ENCODE data around the gene C10orf71. TPM values are rescaled to one million over a fixed set of nuclear protein-coding genes. Genes with fewer than 3 reads are reported as not detected.

Gene C10orf71
- total RNA-seq, 1 experiment from 2014 or later = not detected

- no peaks in the 10 kb centered on the region for H3K36me3 ChIP-seq (ENCODE audit: control insufficient read depth in 1 of 2, insufficient read depth in 2 of 2, low read length in 2 of 2)
- no TSS peak for BruUV-seq (replicated peaks)
- H3K9me3 ChIP-seq (ENCODE audit: control insufficient read depth in 1 of 2, insufficient read depth in 1 of 2, low read depth in 1 of 2, low read length in 2 of 2) = no peaks in the 10 kb centered on the region
- DNase-seq (ENCODE audit: low read depth, low spot score) = no peak
- H3K4me3 ChIP-seq (replicated peaks in 1 of 2; ENCODE audit: low read depth in 1 of 2, low read length in 2 of 2) = no peak overlapping the region
- H3K9me2 ChIP-seq (ENCODE audit: insufficient read depth) = no peaks in the 10 kb centered on the region
- H3K4me1 ChIP-seq (ENCODE audit: control insufficient read depth in 1 of 2, insufficient read depth in 2 of 2, low read length in 2 of 2) = no peaks in the 10 kb centered on the region
- intact Hi-C loops (cut with micrococcal nuclease) = no loop called here
- CTCF ChIA-PET = interaction anchor here (1.2 kb wide), 1 partner anchor 81 kb away, joined by 4 read pairs; no protein-coding TSS in a partner anchor
- TF ChIP-seq CBX3 (IDR thresholded peaks at IDR 0.05; ENCODE audit: low read depth) (no peak), CEBPB (IDR thresholded peaks at IDR 0.05; ENCODE audit: low read depth) (no peak), ELF1 (IDR thresholded peaks at IDR 0.05; ENCODE audit: borderline replicate concordance, low read depth) (no peak), JUND (IDR thresholded peaks at IDR 0.05) (no peak), YY1 (IDR thresholded peaks at IDR 0.05; ENCODE audit: extremely low read depth, insufficient replicate concordance, low read depth, low read length) (no peak), FOSL1 (IDR thresholded peaks at IDR 0.05; ENCODE audit: low read depth) (no peak), ZFX (IDR thresholded peaks at IDR 0.05) (no peak), POLR2A (IDR thresholded peaks at IDR 0.05; ENCODE audit: borderline replicate concordance, extremely low read depth, insufficient read depth, insufficient read length) (no peak), EZH2phosphoT487 (IDR thresholded peaks at IDR 0.05; ENCODE audit: borderline replicate concordance) (no peak), SRF (IDR thresholded peaks at IDR 0.05; ENCODE audit: low read depth) (no peak)
- TF ChIP-seq, protein P1, sequence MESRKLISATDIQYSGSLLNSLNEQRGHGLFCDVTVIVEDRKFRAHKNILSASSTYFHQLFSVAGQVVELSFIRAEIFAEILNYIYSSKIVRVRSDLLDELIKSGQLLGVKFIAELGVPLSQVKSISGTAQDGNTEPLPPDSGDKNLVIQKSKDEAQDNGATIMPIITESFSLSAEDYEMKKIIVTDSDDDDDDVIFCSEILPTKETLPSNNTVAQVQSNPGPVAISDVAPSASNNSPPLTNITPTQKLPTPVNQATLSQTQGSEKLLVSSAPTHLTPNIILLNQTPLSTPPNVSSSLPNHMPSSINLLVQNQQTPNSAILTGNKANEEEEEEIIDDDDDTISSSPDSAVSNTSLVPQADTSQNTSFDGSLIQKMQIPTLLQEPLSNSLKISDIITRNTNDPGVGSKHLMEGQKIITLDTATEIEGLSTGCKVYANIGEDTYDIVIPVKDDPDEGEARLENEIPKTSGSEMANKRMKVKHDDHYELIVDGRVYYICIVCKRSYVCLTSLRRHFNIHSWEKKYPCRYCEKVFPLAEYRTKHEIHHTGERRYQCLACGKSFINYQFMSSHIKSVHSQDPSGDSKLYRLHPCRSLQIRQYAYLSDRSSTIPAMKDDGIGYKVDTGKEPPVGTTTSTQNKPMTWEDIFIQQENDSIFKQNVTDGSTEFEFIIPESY (IDR thresholded peaks at IDR 0.05; ENCODE audit: extremely low read depth, insufficient replicate concordance, low read length) = no peak
- TF ChIP-seq, protein P2, sequence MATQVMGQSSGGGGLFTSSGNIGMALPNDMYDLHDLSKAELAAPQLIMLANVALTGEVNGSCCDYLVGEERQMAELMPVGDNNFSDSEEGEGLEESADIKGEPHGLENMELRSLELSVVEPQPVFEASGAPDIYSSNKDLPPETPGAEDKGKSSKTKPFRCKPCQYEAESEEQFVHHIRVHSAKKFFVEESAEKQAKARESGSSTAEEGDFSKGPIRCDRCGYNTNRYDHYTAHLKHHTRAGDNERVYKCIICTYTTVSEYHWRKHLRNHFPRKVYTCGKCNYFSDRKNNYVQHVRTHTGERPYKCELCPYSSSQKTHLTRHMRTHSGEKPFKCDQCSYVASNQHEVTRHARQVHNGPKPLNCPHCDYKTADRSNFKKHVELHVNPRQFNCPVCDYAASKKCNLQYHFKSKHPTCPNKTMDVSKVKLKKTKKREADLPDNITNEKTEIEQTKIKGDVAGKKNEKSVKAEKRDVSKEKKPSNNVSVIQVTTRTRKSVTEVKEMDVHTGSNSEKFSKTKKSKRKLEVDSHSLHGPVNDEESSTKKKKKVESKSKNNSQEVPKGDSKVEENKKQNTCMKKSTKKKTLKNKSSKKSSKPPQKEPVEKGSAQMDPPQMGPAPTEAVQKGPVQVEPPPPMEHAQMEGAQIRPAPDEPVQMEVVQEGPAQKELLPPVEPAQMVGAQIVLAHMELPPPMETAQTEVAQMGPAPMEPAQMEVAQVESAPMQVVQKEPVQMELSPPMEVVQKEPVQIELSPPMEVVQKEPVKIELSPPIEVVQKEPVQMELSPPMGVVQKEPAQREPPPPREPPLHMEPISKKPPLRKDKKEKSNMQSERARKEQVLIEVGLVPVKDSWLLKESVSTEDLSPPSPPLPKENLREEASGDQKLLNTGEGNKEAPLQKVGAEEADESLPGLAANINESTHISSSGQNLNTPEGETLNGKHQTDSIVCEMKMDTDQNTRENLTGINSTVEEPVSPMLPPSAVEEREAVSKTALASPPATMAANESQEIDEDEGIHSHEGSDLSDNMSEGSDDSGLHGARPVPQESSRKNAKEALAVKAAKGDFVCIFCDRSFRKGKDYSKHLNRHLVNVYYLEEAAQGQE (IDR thresholded peaks at IDR 0.05; ENCODE audit: low read depth) = no peak
- H3K79me2 ChIP-seq (ENCODE audit: insufficient read depth, low read length) = no peaks in the 10 kb centered on the region
- H3K27ac ChIP-seq (ENCODE audit: low read depth, low read length) = no peak overlapping the region
- H2AFZ ChIP-seq (ENCODE audit: low read depth, low read length, poor library complexity, severe bottlenecking) = no peak overlapping the region
- ATAC-seq = no peak
- RAD21 ChIA-PET (ENCODE audit: low non-redundant PET in 1 of 2, low total read pairs in 2 of 2, uncharacterized antibody in 2 of 2, unreplicated experiment in 2 of 2) = no interaction called here
- POLR2A ChIA-PET = no interaction called here
- peaks cover 28% of the 10 kb centered on the region for H3K27me3 ChIP-seq (ENCODE audit: insufficient read depth, low read length)
- H3K4me2 ChIP-seq (ENCODE audit: low read length) = no peak overlapping the region
- H4K20me1 ChIP-seq (ENCODE audit: insufficient read depth) = no peaks in the 10 kb centered on the region
- H3K9ac ChIP-seq (ENCODE audit: low read length) = no peak overlapping the region
Observed at GRCh38 chr10:49327036-49327813, 28.3 kb downstream of the C10orf71 start.

Data from HCT116 (cell line).